ENCODE data around the gene AGPAT3.

Gene AGPAT3

GRCh38 chr21:43921979-43922945 is 57.2 kb downstream of the AGPAT3 start:
- DNase-seq (ENCODE audit: insufficient read length): peak; percentile 61

GRCh38 chr21:43922949-43923348 is 57.9 kb downstream of the AGPAT3 start:
- TF ChIP-seq TAF1 (IDR thresholded peaks at IDR 0.05; ENCODE audit: borderline replicate concordance, low read depth, low read length) (no peak), POLR2A (IDR thresholded peaks at IDR 0.05; ENCODE audit: low read depth, low read length) (no peak), POLR2AphosphoS5 (IDR thresholded peaks at IDR 0.05; ENCODE audit: low read depth, low read length) (no peak)
- FAIRE-seq (no peak), DNase-seq (ENCODE audit: insufficient read length) (no peak)

More at GRCh38 chr21:43921979-43922945, 57.2 kb downstream of the AGPAT3 start:
- peak; percentile 93 for FAIRE-seq
- TF ChIP-seq POLR2A (IDR thresholded peaks at IDR 0.05; ENCODE audit: low read depth, low read length) (no peak), POLR2AphosphoS5 (IDR thresholded peaks at IDR 0.05; ENCODE audit: low read depth, low read length) (no peak; the same call in 1 of the 2 replicates), TAF1 (IDR thresholded peaks at IDR 0.05; ENCODE audit: borderline replicate concordance, low read depth, low read length) (no peak)

GRCh38 chr21:43923391-43923790 is 58.4 kb downstream of the AGPAT3 start:
- no peak for DNase-seq (ENCODE audit: insufficient read length)
- TF ChIP-seq TAF1 (IDR thresholded peaks at IDR 0.05; ENCODE audit: borderline replicate concordance, low read depth, low read length): no peak
- TF ChIP-seq POLR2A (IDR thresholded peaks at IDR 0.05; ENCODE audit: low read depth, low read length): no peak
- TF ChIP-seq POLR2AphosphoS5 (IDR thresholded peaks at IDR 0.05; ENCODE audit: low read depth, low read length): no peak
- no peak for FAIRE-seq

- no peak for TF ChIP-seq TAF1 (IDR thresholded peaks at IDR 0.05; ENCODE audit: borderline replicate concordance, low read depth, low read length)
- no peak for TF ChIP-seq POLR2AphosphoS5 (IDR thresholded peaks at IDR 0.05; ENCODE audit: low read depth, low read length)
- no peak for TF ChIP-seq POLR2A (IDR thresholded peaks at IDR 0.05; ENCODE audit: low read depth, low read length)
- DNase-seq (ENCODE audit: insufficient read length) (no peak), FAIRE-seq (no peak)
These were observed 59.5 kb downstream of the AGPAT3 start for GRCh38 chr21:43924421-43925095.

GRCh38 chr21:43925096-43925481 is 60.1 kb downstream of the AGPAT3 start:
- TF ChIP-seq POLR2A (IDR thresholded peaks at IDR 0.05; ENCODE audit: low read depth, low read length) (no peak), POLR2AphosphoS5 (IDR thresholded peaks at IDR 0.05; ENCODE audit: low read depth, low read length) (no peak), TAF1 (IDR thresholded peaks at IDR 0.05; ENCODE audit: borderline replicate concordance, low read depth, low read length) (no peak)
- DNase-seq (ENCODE audit: insufficient read length) (no peak), FAIRE-seq (no peak)

- FAIRE-seq (no peak), DNase-seq (ENCODE audit: insufficient read length) (no peak)
- no peak for TF ChIP-seq POLR2AphosphoS5 (IDR thresholded peaks at IDR 0.05; ENCODE audit: low read depth, low read length)
- TF ChIP-seq TAF1 (IDR thresholded peaks at IDR 0.05; ENCODE audit: borderline replicate concordance, low read depth, low read length): no peak
- TF ChIP-seq POLR2A (IDR thresholded peaks at IDR 0.05; ENCODE audit: low read depth, low read length): no peak
These were observed 60.6 kb downstream of the AGPAT3 start for GRCh38 chr21:43925609-43926008.

- no peak for TF ChIP-seq POLR2AphosphoS5 (IDR thresholded peaks at IDR 0.05; ENCODE audit: low read depth, low read length)
- TF ChIP-seq POLR2A (IDR thresholded peaks at IDR 0.05; ENCODE audit: low read depth, low read length): no peak
- TF ChIP-seq TAF1 (IDR thresholded peaks at IDR 0.05; ENCODE audit: borderline replicate concordance, low read depth, low read length): no peak
- DNase-seq (ENCODE audit: insufficient read length) (no peak), FAIRE-seq (no peak)
These were observed 61.2 kb downstream of the AGPAT3 start for GRCh38 chr21:43926196-43926595.

- no peak for FAIRE-seq
- DNase-seq (ENCODE audit: insufficient read length): no peak
- no peak for TF ChIP-seq POLR2A (IDR thresholded peaks at IDR 0.05; ENCODE audit: low read depth, low read length)
- TF ChIP-seq TAF1 (IDR thresholded peaks at IDR 0.05; ENCODE audit: borderline replicate concordance, low read depth, low read length): no peak
- no peak for TF ChIP-seq POLR2AphosphoS5 (IDR thresholded peaks at IDR 0.05; ENCODE audit: low read depth, low read length)
These were observed 62.7 kb downstream of the AGPAT3 start for GRCh38 chr21:43927591-43928221.

- no peak for FAIRE-seq
- no peak for TF ChIP-seq TAF1 (IDR thresholded peaks at IDR 0.05; ENCODE audit: borderline replicate concordance, low read depth, low read length)
- TF ChIP-seq POLR2AphosphoS5 (IDR thresholded peaks at IDR 0.05; ENCODE audit: low read depth, low read length): no peak
- DNase-seq (ENCODE audit: insufficient read length): no peak
These were observed 63.5 kb downstream of the AGPAT3 start for GRCh38 chr21:43928222-43929125.

GRCh38 chr21:43929217-43929971 is 64.4 kb downstream of the AGPAT3 start:
- no peak for FAIRE-seq
- TF ChIP-seq POLR2A (IDR thresholded peaks at IDR 0.05; ENCODE audit: low read depth, low read length) (no peak), TAF1 (IDR thresholded peaks at IDR 0.05; ENCODE audit: borderline replicate concordance, low read depth, low read length) (no peak), POLR2AphosphoS5 (IDR thresholded peaks at IDR 0.05; ENCODE audit: low read depth, low read length) (no peak)
- no peak for DNase-seq (ENCODE audit: insufficient read length)

Measured in GM12892 (cell line).